Measurements from ENCODE around the gene S100A14. TPM values are rescaled to one million over a fixed set of nuclear protein-coding genes. Genes with fewer than 3 reads are reported as not detected.
A peak's percentile ranks its signal among the peaks of the same experiment; 100 is the strongest.

Gene S100A14
- total RNA-seq = 5.8 TPM
- long read RNA-seq, transcript S100A14-204 (5 exons, 1,218 nt) = major isoform, 5 of 6 reads
- long read RNA-seq, partial matches to known transcripts = 0 of 6 reads
- long read RNA-seq, other reads (novel, unspliced or antisense) = 1 of 6 reads

GRCh38 chr1:153616144-153616916, at the start of gene S100A14:
Gene S100A14 (minus strand): TSS chr1:153616325. CDS start chr1:153615858, 467 bp downstream.
- peak; percentile 74 for DNase-seq
- peak; percentile 48 for ATAC-seq (ENCODE audit: poor library complexity)
- intact Hi-C loops (cut with DNase I) = no loop called here

DNA sequence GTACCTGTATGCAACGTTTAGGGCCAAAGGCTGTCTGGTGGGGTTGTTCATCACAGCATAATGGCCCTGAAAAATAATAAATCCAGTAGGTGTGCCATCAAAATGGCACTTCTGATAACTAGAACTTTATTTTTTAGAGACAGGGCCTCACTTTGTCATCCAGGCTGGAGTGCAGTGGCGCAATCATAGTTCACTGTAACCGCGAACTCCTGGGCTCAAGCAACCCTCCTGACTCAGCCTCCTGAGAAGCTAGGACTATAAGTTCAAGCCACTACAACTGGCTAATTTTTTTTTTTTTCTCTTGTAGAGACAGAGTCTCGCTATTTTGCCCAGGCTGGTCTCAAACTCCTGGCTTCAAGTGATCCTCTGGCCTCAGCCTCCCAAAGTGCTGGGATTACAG, 47.1 kb upstream of the S100A14 start:
- intact Hi-C loops (cut with DNase I) = loop anchor here (10.0 kb wide), 1 partner anchor 88 kb away; no protein-coding TSS in a partner anchor
- no peak for DNase-seq
- ATAC-seq (ENCODE audit: poor library complexity) = no peak

GRCh38 chr1:153662269-153662668, 46.1 kb upstream of the S100A14 start:
- intact Hi-C loops (cut with DNase I) = loop anchor here (10.0 kb wide), 1 partner anchor 87 kb away; no protein-coding TSS in a partner anchor
- no peak for ATAC-seq (ENCODE audit: poor library complexity)
- DNase-seq = no peak

- intact Hi-C loops (cut with DNase I) = loop anchor here (10.0 kb wide), 1 partner anchor 86 kb away; no protein-coding TSS in a partner anchor
- no peak for DNase-seq
- ATAC-seq (ENCODE audit: poor library complexity) = no peak
Observed at GRCh38 chr1:153661111-153661708, 45.1 kb upstream of the S100A14 start.

- ATAC-seq (ENCODE audit: poor library complexity) = no peak
- intact Hi-C loops (cut with DNase I) = loop anchor here (10.0 kb wide), 1 partner anchor 85 kb away; no protein-coding TSS in a partner anchor
Observed at GRCh38 chr1:153659656-153660055, 43.5 kb upstream of the S100A14 start.

DNA sequence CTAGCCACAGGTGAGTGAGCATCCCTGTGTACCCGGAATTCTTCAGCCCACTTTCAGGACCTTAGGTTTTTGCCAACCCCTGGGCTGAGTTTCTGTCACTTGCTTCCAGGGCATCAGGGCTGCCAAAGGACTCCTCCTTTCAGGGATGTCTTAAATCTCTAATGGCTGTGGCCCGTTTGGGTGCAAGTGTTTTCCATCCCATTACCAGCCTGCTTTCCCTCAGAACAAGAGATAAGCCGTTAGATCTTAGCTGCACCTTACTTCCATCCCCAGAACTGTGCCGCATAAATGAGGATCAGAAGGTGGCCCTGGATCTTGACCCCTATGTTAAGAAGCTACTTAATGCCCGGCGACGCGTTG, 43.0 kb upstream of the S100A14 start:
- DNase-seq (no peak), ATAC-seq (ENCODE audit: poor library complexity) (no peak)
- intact Hi-C loops (cut with DNase I) = no loop called here

More at GRCh38 chr1:153659656-153660055, 43.5 kb upstream of the S100A14 start:
- DNase-seq = no peak

DNA sequence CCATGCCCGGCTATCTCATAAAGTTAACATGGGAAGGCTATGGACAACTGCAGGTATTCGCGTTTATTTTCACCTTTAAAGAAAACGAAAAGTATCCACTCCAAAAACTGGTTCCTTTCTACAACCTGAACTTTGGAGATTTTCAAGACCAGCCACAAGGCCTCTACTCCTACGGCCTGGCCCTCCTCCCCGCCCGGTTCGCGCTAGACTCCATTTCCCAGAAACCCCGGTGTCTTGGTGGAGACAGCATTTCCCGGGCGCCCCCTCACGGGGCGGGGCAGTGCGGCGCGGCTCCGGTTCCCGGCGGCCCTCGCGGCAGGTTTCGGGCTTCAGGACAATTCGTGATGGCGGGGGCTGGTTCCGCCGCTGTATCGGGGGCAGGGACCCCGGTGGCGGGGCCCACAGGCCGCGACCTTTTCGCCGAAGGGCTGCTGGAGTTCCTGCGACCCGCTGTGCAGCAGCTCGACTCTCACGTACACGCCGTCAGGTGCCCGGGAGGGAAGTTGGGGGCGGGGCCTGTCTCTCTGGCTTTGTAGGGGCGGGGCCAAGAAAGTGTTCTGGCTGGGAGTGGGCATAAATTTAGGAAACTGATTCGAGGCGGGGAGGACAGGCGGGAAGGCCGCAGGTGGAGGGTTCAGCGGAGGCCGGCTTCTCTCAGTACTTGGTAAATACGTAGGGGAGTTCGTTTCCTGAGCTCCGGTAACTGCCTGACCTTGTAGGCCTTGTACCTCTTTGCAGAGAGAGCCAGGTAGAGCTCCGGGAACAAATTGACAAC, 42.5 kb upstream of the S100A14 start, which contains the start of gene SNAPIN:
SNAPIN (plus strand) TSS at position 304 of the 775 bp plus-strand sequence; CDS start at position 345, 41 bp downstream.
- peak; percentile 95 for DNase-seq
- intact Hi-C loops (cut with DNase I) = no loop called here
- ATAC-seq (ENCODE audit: poor library complexity) = peak; percentile 98

- no peak for ATAC-seq (ENCODE audit: poor library complexity)
- intact Hi-C loops (cut with DNase I) = no loop called here
- no peak for DNase-seq
Observed at GRCh38 chr1:153655333-153655732, 39.2 kb upstream of the S100A14 start.

- DNase-seq = no peak
- intact Hi-C loops (cut with DNase I) = no loop called here
- ATAC-seq (ENCODE audit: poor library complexity) = no peak
Observed at GRCh38 chr1:153652805-153653500, 36.8 kb upstream of the S100A14 start.

DNA sequence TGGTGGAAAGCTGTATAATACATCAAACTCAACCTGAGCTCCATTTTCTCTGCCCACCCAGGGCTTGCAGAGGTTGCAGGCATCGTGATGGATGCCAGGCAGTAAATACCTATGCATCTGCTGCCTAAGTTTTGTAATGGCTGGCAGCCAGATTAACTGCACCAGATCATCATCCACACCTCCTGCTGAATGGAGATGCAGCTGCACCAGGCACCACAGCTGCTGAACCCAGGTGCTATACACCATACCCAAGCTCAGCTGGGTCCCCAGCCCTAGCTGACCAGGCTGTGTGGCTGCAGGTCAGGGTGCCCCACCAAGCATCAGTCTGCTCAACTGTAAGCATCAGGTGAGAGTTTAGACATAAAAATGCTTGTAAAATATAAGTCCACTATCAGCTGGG, 35.6 kb upstream of the S100A14 start:
- DNase-seq = no peak
- intact Hi-C loops (cut with DNase I) = no loop called here
- no peak for ATAC-seq (ENCODE audit: poor library complexity)

GRCh38 chr1:153649863-153650235, 33.7 kb upstream of the S100A14 start:
- intact Hi-C loops (cut with DNase I) = no loop called here
- DNase-seq (peak; percentile 83), ATAC-seq (ENCODE audit: poor library complexity) (peak; percentile 84)

GRCh38 chr1:153649137-153649862, 33.2 kb upstream of the S100A14 start:
- intact Hi-C loops (cut with DNase I) = no loop called here
- ATAC-seq (ENCODE audit: poor library complexity) (peak; percentile 1), DNase-seq (peak; percentile 22)

DNA sequence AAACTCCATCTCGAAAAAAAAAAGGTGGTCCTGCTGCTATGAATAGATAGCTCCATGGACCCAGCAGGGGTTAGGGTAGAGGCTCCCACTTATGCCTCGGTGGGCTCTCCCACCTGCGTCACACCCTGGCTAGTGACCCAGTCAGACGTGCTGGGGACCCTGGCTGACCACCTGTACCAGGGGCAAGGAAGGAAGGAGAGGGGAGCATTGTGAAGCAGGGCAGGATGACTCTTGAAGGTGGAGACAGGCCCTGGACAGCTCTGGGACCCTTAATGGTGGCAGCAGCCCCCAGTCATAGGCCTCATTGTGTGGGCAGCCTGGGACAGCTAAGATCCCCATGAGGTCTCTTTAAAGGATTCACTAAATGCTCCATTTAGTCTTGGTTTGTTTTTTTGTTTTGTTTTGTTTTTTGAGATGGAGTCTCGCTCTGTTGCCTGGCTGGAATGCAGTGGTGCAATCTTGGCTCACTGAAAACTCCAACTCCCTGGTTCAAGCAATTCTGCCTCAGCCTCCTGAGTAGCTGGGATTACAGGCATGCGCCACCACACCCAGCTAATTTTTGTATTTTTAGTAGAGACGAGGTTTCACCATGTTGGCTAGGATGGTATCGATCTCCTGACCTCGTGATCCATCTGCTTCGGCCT, 32.0 kb upstream of the S100A14 start:
- ATAC-seq (ENCODE audit: poor library complexity) (no peak), DNase-seq (peak; percentile 10)
- intact Hi-C loops (cut with DNase I) = no loop called here

DNA sequence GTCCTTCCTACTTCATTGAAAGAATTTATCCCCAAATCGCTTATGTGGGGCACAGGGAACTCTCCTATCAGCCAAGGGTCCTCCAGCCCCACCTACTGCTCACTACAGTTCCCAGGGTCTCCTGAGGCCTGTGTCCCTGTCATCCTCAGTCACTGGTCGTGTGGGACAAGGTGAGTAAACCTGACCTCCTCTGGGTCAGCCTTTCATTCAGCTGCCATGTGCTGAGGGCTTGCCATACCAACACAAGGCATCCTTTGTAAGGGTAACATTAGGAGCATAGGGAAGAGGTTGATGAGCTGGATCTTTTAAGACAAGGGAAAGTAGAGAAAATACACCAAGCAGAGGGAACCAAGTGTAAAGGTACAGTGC, 31.2 kb upstream of the S100A14 start:
- DNase-seq = no peak
- peak; percentile 9 for ATAC-seq (ENCODE audit: poor library complexity)
- intact Hi-C loops (cut with DNase I) = no loop called here

- DNase-seq = no peak
- ATAC-seq (ENCODE audit: poor library complexity) = peak; percentile 14
- intact Hi-C loops (cut with DNase I) = no loop called here
Observed at GRCh38 chr1:153646672-153647345, 30.7 kb upstream of the S100A14 start.

- no peak for ATAC-seq (ENCODE audit: poor library complexity)
- DNase-seq = no peak
- intact Hi-C loops (cut with DNase I) = no loop called here
Observed at GRCh38 chr1:153643816-153644215, 27.7 kb upstream of the S100A14 start.

- no peak for DNase-seq
- intact Hi-C loops (cut with DNase I) = no loop called here
- no peak for ATAC-seq (ENCODE audit: poor library complexity)
Observed at GRCh38 chr1:153643100-153643499, 27.0 kb upstream of the S100A14 start.
